Measurements from ENCODE around the gene IFITM2.

The IFITM2 gene

DNA sequence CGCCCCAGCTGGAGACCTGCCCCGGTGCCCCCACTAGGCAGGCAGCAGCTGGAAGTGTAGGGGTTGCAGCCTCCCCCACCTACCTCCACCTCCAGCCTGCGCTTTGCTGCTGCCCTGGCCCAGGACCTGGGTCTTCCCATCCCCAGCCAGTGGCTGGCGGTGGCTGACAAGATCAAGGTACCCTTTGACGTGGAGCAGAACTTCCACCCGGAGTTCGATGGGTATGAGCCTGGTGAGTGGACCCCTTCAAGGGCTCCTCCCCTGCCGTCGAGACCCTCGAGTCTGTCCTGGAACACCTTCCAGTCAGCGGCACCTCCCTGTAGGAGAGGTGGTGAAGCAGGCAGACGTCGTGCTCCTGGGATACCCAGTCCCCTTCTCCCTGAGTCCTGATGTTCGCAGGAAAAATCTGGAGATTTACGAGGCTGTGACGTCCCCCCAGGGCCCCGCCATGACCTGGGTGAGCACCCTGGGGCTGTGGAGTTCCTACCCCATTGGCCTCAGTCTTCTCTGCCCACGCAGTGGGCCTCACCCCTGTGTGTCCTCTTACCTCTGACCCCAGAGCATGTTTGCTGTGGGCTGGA is 14.3 kb upstream of the IFITM2 start:
- no peak for DNase-seq (ENCODE audit: low read depth)

DNA sequence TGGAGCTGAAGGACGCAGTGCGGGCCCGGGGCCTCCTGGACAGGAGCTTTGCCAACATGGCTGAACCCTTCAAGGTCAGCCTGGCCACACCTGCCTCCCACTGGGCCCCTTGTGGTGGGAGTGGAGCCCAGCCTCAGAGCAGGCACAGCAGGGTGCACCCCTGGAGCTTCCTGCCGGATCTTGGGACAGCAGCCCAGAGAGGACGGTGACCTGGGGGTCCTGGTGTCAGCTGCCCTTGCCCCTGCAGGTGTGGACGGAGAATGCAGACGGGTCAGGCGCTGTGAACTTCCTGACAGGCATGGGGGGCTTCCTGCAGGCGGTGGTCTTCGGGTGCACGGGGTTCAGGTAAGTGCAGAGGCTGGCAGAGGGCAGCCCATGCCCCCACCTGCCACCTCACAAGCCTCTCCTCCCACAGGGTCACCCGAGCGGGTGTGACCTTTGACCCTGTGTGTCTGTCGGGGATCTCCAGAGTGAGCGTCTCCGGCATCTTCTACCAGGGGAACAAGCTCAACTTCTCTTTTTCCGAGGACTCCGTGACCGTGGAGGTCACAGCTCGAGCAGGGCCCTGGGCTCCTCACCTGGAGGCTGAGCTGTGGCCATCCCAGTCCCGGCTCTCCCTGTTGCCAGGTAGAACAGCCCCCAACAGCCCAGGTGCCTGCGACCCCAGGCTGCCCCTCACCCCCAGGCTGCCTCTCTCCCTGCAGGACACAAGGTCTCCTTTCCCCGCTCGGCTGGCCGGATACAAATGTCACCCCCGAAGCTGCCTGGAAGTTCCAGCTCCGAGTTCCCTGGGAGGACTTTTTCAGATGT is 13.6 kb upstream of the IFITM2 start:
- DNase-seq (ENCODE audit: low read depth) = no peak

DNA sequence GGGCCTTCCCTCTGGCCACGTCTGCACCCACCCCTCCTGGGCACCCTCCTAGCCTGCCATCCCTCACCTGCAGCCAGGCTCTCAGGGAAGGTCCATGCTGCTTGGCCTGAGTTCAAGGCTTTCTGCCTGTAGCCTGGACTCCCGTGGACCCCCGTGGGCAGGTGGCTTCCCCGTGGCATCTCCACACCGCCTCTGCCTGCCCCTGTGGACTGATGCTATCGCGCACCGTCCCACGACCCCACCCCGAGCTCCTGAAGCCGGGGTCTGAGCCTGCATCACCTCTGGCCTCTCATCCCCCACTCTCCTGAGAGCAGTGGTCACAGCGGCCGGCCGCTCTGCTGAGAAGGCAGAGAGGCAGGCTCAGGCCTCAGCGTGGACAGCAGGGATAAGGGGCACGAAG is 12.8 kb upstream of the IFITM2 start:
- DNase-seq (ENCODE audit: low read depth) = no peak

DNA sequence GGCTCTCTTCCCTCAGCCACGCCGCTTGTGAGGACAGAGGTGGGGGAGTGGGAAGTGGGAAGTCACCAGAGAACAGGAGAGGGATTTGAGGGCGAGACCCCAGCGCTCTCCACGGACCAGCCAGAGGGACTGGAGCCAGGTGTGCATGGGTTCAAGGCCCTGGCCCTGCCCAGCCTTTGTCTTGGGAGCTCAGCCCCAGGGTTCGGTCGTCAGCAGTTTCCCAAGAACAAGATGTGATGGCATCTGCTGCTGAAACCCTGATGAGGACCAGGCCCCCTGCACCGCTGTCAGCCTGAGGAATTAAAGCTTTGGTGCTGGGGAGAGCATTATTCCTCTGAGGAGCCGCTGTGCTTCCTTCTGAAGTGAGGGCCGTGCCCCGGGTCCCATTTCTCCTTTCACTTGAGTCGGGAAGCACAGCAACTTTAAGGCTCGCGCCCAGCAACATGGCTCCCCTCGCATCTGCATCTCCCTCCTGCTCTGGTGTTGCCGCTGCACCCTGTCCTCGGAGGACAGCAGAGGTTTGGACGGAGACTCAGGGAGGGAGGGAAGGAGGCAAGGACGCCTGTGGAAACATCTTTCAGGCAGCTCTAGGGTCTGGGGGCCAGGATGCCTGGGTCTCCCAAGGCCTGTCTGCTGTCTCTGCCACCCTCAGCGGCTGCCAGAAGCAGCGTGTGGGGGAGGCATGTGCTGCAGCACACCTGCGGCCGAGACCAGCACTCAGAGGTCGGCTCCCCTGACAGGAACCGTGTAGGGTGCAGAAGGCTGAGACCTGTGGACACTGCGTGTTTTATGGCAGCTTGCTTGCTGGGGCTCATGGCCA is 12.1 kb upstream of the IFITM2 start:
- DNase-seq (ENCODE audit: low read depth) = no peak

DNA sequence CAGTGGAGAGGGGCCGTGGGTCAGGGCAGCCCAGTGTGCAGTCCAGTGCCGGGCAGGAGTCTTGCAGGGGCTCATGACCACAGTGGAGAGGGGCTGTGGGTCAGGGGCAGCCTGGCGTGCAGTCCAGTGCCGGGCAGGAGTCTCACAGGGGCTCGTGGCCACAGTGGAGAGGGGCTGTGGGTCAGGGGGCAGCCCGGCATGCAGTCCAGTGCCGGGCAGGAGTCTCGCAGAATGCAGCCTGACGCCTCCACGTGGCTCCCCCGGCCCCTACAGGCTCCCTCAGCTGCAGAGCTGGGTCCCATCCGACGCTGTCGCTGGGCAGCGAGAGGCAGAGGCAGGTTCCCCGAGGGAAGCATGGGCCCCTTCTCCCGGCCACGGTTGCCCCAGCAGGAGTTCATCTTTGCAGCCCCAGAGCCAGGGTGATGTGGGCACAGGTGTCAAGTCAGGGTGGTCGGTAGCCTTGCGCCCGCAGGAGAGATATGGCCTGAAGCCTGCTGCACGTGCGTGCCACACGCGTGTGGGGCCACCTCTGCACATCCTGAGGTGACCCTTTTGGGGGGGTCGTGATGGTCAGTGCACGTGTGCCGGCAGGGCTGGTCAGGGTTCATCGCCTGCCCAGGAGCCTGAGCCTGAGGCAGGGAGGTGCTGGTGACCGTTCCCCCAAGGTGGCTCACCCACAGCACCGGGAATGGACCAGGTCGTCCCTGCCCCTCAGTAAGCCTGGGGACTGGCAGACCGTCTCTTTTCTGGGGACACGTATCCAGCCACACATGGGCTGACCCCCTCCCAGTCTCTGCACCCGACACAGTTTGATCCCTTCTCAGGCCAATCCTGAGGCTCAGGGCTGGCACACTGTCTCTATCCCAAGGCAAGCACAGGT is 11.2 kb upstream of the IFITM2 start:
- no peak for DNase-seq (ENCODE audit: low read depth)

DNA sequence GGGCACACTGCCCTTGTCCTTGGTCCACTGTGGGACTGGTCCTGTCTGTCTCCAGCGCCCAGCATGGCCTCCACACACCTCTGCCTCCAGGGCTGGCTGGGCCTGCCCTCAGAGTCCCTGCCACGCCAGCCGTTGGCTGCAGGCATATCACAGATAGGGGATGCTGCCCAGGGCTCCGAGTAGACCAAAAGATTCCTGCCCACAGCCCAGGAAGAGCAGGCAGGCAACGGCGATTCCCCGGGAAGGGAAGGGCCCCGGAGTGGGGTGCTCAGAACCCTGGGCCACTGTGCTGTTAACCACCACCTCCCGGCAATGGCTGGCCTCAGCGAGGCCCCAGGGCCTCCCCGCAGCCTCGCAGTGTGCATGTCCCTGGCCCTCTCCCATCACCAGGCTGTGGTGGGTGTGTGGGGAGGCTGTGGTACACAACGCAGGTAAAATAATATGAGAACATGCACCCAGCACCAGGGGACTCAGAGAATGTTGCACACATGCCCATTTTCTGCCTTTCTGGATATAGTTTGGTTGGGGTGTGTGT is 10.5 kb upstream of the IFITM2 start:
- DNase-seq (ENCODE audit: low read depth) = no peak

DNA sequence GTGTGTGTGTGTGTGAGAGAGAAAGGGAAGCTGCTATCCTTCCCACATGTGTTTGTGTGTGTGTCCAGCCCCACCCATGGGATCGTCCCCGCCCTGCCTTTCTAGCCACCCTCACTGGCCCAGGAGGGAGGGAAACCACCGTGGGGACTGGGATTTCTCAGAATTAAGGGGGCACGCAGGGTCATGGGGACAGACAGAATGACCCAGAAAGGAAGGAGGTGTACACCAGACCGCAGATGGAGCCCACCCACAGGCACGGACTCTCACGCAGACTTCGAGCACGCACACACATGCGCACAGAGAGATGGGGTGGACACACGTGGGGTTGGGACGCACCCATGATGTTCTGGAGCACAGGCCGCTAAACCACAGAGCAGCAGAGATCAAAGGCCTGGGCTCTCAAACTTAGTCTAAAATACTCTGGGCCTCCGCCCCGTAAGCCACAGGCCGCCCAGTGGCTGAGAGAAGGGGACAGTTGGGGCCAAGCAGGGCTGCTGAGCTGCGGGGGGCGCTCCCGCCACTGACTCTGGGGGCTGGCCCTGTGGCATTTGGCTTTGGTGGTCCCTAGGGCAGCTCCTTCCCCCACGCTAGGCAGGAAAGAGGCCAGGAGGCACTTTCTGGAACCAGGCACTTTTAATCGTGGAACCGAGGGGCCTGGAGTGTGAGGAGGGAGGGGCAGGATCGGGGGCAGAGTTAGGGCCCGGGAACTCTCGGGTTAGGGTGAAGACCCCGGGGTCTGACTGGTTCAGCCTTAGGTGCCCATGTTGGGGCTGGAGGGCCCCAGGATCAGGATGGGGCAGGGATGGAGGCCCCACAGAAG is 9.8 kb upstream of the IFITM2 start:
- no peak for DNase-seq (ENCODE audit: low read depth)

DNA sequence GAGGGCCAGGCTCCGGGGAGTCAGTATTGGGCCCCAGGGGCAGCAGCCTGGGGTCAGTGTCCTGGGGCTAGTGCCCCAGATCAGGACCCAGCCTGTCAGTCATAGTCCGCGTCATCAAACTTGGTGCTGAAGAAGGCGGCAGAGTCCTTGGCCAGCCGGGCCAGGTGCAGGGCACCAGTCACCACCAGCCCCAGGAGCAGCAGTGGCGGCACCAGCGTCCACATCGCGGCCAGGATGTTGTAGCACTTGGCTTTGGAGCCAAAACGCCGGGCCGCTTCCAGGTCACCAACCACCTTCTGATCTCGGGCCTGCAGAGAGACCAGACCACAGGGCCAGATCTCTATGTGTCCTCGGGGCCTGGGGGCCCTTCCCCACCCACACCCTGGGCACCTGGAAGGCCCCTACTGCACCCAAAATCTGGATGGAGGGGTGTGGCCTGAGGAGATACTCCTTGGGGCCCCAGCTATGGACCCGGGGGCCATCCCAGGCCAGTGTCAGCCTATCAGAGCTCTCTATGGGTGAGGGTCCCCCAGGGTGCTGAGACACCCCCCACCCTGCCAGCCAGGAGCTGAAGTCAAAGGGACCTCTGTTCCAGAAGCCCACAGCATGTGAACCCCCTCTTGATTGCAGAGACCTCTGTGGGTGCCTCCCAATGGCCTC is 9.1 kb upstream of the IFITM2 start:
- DNase-seq (ENCODE audit: low read depth) = no peak

DNA sequence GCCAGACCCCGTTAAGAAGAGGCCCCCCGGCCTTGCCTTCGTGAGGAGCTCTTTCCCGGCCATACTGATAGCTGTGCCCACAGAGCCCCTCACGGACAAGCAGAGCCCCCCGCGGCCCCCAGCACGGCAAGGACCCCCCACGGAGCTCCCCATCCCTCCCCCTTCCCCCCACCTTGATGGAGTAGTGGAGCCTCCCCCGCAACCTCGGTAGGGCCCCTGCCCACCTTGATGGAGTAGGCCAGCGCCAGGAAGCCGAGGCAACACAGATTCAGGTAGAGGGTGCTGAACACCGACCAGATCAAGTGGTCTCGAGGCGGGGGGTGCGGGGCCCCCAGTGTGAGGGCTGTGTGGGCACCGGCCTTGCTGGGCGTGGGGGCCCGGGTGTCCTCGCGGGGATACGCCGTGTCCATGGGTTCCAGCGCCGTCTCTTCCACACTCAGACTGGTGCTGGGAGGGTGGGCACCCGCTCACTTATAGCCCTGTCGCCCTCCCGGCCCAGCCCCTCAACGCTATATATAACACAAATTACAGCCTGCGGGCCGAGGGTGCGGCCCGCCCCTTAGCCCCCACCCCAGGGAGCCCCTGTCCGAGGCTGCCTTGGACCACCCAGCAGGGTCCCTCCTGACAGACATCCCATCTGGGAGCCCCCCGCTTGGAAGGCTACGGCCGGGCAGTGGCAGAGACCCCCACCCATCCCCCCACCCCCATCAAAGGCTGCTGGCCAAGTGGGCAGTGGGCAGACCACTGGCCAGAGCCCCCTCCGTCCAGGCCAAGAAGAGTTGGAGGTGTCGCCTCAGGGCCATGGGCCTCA is 8.3 kb upstream of the IFITM2 start, which contains the start of gene IFITM5:
Gene IFITM5, minus strand, starts transcription at position 446 of the 811 bp plus-strand sequence. Its CDS starts 36 bp downstream, at position 410.
- DNase-seq (ENCODE audit: low read depth) = no peak

DNA sequence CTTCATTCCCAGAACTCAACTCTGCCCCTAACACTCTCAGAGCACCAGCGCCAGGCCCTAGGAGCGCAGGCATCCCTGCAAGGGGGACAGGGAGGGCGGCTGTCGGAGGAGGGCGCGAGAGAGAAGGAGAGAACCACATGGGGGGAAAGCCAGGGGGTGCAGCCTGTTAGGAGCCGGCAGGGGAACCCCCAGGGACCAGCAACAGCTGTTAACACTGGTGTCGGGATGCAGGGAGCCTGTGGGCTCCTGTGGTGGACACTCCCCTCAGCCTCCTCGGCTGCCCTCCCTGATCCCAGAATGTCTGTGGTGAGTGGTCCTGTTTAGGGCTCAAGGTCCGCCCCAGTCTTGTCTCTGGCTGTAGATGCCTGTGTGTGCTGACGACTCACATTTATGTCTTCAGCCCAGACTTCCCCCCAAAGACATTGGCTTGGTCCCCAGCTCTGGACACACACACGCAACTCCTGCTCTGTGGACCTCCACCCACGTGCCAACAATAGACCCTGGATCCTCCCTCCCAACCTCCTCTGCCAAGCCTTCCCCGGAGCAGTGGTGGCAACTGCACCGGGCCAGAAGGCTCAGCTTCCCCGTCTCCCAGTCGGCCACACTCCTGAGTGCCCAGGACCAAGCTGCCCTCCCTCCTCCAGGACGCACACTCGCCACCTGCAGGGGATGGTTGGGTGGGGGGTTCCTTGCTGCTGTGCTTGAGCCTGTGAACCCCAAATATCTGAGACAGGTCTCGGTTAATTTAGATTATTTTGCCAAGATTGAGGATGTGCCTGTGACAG is 7.5 kb upstream of the IFITM2 start:
- DNase-seq (ENCODE audit: low read depth) = no peak

DNA sequence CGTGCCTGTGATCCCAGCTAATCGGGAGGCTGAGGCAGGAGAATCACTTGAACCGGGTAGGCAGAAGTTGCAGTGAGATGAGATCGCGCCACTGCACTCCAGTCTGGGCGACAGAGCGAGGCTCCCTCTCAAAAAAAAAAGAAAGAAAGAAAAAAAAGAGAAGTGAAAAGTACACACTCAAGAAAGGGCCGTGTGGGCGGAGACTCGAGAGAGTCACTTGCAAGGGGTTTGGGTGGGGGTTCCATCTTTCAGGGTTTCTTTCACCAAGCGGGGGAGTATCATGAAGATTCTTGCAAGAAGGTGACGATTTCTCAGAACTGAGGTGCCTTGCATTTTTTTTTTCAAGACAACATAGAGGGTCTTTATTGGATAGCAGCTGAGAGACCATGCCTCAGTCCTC is 4.3 kb upstream of the IFITM2 start:
- no peak for DNase-seq (ENCODE audit: low read depth)

DNA sequence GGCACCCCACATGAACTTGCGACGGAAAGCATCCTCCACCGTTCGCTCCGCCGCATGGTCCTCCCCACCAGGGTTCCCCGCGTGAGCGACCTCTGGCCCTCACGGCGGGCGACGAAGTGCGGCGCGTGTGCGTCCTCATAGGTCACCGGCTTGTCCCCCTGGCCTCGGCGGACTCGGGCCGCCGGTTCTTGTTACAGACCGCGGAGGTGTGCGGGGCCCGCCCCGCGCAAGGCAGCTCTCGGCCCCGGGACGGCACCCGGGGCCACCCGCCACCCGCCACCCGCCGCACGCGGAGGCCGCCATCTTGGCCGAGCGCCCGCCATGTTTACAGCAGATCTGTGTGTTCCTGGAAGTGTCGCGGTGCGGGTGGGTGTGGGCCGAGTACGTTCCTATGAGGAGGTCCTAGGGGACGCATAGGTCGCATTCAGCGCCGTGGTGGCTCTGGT is 3.5 kb upstream of the IFITM2 start:
- no peak for DNase-seq (ENCODE audit: low read depth)

DNA sequence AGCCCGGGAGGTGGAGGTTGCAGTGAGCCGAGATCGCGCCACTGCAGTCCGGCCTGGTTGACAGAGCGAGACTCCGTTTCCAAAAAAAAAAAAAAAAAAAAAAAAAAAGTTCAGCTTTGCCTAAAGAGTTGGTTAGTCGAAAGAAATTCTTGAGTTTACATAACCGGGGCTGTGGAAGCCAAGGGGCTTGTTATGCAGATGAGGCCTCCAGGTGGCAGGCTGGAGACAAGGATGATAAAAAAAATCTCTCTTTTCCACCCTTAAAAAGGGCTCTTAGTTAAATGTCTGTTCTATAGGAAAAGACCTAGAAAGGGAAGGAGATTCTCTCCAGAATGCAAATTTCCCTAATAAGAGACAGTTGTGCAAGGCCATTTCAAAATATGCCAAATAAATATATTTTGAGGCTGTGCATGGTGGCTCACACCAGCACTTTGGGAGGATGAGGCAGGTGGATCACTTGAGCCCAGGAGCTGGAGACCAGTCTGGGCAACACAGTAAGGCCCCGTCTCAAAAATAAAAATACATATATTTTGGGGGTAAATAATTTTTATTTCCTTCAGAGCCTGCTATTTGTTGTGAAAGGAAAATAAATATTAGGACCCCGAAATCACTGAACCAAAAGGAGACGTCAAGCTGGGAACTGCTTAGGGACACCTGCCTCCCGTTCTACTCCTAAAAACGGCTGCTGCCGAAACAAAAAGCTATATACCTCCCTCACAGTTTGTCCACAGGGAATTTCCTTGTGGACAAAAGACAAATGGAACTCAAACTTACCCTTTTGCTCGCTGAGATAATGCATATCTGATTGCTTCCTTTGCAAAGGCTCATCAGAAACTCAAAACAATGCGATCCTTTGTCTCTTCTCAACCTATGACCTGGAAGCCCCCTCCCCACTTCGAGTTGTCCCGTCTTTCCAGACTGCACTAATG is 2.4 kb upstream of the IFITM2 start:
- no peak for DNase-seq (ENCODE audit: low read depth)

DNA sequence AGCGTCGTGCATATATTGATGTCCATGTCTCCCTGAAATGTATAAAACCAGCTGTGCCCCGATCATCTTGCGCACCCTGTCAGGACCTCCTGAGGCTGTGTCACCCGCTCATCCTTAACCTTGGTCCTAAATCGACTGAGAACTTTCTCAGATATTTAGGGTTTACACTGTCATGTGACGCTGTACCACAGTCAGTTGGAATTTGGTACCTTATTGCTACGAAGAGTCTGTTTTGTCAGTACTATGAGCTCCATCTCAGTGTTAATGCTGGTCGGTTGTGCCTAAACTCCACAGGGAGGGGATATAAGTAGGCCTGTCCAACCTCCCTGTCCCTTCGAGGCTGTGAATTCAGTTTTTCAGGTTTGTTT is 1.8 kb upstream of the IFITM2 start:
- DNase-seq (ENCODE audit: low read depth) = no peak

DNA sequence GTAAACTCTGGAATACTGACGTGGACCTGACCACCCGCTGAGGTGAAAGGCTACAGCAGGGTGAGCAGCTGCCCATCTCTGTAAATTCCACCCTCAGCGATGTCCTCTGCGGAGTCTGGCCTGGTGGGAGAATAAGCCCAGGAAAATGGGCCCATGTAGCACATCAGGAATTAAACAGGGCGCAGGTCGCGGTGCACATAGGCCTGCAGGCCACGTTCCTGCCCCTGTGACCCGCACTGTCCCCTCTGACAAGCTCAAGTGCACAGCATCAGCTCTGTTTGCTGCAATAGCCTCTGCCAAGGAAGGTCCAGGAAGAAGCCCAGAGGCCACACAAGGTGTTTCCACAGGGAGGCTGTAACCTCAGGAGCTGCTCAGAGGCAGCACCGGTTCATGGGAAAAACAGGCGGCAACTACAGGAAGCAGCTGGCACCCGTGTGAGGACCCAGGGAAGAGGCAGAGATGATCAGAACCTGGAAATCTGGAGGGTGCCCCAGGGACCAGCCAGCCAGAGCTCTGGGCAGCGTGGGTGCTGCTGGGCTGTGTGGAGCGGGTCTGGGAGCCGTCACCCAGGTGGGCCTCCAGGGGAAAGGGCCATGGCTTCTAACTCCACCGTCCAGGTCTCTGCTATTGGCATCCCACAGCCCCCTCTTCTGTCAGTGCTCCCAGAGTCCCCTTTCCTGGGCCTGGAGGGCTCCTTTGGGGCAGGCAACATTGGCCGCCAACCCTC is 808 bp upstream of the IFITM2 start:
- no peak for DNase-seq (ENCODE audit: low read depth)

Data from stimulated activated CD8-positive, alpha-beta memory T cell treated with anti-CD3 and anti-CD28 coated beads, Interleukin-15, amount 100 ng/mL, for 1 hour (primary cell).